ENCODE results near the gene CST1.
"Not testable (repeated sequence)": the region's sequence is repeated elsewhere in the genome, so short reads cannot be mapped to it uniquely, and the experiment has no call there.

Gene CST1

DNA sequence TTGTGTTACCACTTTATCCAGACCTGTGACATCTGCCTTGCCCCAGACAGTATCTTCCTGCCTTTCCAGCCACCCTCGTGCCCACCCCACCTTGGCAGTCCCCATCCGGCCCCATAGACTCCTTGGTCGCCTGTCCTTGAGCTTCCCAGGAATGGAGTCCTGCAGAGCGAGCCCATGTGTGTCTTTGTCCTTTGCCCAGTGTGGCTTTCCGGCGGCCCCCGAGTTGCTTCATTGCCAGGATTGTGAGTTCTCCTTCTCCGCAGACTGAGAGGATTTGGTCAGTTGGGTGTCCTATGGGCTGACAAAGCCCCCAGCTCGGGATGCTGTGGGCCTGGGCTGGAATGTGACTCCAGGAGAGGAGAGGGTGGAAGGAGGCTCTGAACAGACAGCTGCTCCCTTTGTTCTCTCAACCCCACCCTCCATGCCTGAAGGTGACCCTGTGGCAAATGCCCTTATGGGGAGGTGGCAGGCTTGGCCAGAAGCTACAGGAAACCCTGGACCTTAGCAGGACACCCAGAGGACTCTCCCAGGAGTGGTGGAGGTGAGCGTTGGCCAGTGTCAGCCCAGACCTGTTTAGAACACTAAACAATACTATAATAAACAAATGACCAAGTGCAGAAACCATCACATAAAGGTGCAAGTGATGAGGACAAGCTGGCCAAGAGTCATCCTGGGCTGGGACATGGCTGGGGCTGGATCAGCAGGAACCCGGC, 1.9 kb upstream of the CST1 start:
- H3K27me3 ChIP-seq (ENCODE audit: insufficient read depth, low read depth, severe bottlenecking), result no peaks in the 10 kb centered on the region
- DNase-seq, result no peak

DNA sequence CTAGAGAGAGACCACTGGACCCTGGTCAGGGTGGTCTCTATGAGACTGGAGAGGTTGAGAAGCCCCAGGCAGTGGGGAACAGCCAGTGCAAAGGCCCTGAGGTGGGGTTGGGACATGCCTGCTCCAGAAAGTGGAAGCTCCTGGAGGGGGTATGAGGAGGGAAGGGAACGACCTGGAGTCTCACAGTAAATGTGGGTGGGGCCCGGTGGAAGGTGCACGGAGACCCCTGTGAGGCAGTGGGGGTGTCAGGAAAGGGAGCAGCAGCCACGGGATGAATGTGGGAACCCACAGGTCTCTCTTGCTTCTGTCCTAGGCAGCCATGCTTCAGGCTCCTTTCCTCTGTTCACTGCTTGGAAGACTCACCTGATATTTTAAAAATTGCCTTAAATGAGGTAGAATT, 1.3 kb upstream of the CST1 start:
- H3K27me3 ChIP-seq (ENCODE audit: insufficient read depth, low read depth, severe bottlenecking), result no peaks in the 10 kb centered on the region
- TF ChIP-seq, protein P1, sequence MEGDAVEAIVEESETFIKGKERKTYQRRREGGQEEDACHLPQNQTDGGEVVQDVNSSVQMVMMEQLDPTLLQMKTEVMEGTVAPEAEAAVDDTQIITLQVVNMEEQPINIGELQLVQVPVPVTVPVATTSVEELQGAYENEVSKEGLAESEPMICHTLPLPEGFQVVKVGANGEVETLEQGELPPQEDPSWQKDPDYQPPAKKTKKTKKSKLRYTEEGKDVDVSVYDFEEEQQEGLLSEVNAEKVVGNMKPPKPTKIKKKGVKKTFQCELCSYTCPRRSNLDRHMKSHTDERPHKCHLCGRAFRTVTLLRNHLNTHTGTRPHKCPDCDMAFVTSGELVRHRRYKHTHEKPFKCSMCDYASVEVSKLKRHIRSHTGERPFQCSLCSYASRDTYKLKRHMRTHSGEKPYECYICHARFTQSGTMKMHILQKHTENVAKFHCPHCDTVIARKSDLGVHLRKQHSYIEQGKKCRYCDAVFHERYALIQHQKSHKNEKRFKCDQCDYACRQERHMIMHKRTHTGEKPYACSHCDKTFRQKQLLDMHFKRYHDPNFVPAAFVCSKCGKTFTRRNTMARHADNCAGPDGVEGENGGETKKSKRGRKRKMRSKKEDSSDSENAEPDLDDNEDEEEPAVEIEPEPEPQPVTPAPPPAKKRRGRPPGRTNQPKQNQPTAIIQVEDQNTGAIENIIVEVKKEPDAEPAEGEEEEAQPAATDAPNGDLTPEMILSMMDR (IDR thresholded peaks at IDR 0.05; ENCODE audit: low read depth, low read length), result no peak
- H3K36me3 ChIP-seq, result no peaks in the 10 kb centered on the region
- H3K9me3 ChIP-seq (ENCODE audit: severe bottlenecking), result no peaks in the 10 kb centered on the region
- H3K27ac ChIP-seq, result no peak overlapping the region
- DNase-seq, result no peak
- H3K4me3 ChIP-seq (ENCODE audit: low read depth, low read length), result no peak overlapping the region

More for the DNA sequence above, 1.9 kb upstream of the CST1 start:
- Histone ChIP-seq H3K4me3 (ENCODE audit: low read depth, low read length) (no peak overlapping the region), H3K9me3 (ENCODE audit: severe bottlenecking) (no peaks in the 10 kb centered on the region), H3K36me3 (no peaks in the 10 kb centered on the region), H3K27ac (no peak overlapping the region)
- TF ChIP-seq, protein P1 (IDR thresholded peaks at IDR 0.05; ENCODE audit: low read depth, low read length), result no peak

DNA sequence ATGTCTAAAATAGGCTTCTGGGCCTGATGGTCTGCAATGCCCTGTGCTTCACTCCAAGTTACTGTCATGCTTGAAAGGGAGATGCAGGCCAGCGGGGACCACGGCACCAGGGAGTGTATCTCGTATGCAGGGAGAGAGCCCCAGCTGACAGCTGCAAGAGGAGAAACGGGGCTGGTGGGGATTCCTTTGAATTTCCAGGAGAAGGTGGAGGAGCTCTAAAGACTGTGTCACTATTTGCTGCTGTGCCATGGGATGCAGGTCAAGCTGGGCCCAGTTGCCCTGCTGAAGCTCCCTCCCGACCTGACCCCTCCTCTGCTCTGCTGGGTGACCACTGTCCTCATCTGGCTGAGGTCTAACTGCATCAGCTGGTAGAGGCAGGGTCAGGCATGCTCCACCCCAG, 989 bp downstream of the CST1 start:
- TF ChIP-seq, protein P1 (IDR thresholded peaks at IDR 0.05; ENCODE audit: low read depth, low read length), result no peak
- H3K36me3 ChIP-seq, result no peaks in the 10 kb centered on the region
- no peak overlapping the region for H3K4me3 ChIP-seq (ENCODE audit: low read depth, low read length)
- no peak overlapping the region for H3K27ac ChIP-seq
- H3K27me3 ChIP-seq (ENCODE audit: insufficient read depth, low read depth, severe bottlenecking), result no peaks in the 10 kb centered on the region
- no peaks in the 10 kb centered on the region for H3K9me3 ChIP-seq (ENCODE audit: severe bottlenecking)
- DNase-seq, result no peak

DNA sequence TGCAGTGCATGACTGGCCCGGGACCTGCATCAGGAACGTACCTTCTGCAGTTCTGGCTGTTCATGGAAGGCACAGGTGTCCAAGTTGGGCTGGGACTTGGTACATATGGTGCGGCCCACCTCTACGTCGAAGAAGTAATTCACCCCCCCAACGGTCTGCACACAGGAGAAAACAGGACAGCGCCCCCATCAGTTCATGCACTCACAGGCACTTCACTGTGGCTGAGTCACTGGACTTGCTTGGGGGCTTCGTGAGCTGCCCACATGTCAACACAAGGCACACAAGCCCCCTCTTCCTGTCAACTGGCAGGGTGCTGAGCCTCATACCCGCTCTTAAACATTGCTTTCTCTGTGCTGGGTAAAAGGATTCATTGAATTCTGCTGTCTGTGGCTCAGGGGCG, 1.8 kb downstream of the CST1 start:
- H3K9me3 ChIP-seq (ENCODE audit: severe bottlenecking); H3K4me3 ChIP-seq (ENCODE audit: low read depth, low read length); H3K27me3 ChIP-seq (ENCODE audit: insufficient read depth, low read depth, severe bottlenecking); H3K36me3 ChIP-seq; H3K27ac ChIP-seq: not testable (repeated sequence)
- peak; percentile 38 for DNase-seq

DNA sequence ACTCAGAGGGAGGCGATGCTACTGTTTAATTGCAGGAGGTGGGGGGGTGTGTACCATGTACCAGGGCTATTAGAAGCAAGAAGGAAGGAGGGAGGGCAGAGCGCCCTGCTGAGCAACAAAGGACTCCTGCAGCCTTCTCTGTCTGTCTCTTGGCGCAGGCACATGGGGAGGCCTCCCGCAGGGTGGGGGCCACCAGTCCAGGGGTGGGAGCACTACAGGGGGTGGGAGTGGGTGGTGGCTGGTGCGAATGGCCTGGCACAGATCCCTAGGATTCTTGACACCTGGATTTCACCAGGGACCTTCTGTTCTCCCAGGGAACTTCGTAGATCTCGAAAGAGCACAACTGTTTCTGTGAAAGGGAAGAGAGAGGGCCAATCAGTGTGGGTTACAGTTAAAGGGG, 3.2 kb downstream of the CST1 start:
- not testable (repeated sequence) for H3K9me3 ChIP-seq (ENCODE audit: severe bottlenecking); H3K4me3 ChIP-seq (ENCODE audit: low read depth, low read length); H3K36me3 ChIP-seq; H3K27me3 ChIP-seq (ENCODE audit: insufficient read depth, low read depth, severe bottlenecking); H3K27ac ChIP-seq; DNase-seq

DNA sequence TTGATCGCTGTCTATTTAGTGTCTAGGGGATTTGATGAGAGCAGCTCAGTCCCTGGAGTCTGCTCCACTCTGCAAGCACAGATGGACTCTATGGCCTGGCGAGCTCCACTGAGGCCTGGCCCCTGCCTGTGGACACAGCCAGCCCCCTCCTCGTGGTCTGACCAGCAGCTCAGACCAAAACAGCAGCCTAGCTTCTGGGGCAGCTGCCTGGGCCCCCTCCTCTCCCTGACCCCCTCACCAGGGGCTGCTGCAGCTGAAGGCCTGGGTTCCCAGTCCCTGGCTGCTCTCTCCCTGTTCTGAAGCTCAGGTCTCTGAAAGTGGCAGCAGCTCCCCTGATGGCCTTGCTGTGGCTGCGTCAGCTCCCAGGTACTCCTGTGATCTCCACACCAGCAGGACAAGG, 3.6 kb downstream of the CST1 start:
- not testable (repeated sequence) for H3K36me3 ChIP-seq; H3K4me3 ChIP-seq (ENCODE audit: low read depth, low read length); DNase-seq; H3K27me3 ChIP-seq (ENCODE audit: insufficient read depth, low read depth, severe bottlenecking); H3K27ac ChIP-seq; H3K9me3 ChIP-seq (ENCODE audit: severe bottlenecking)

DNA sequence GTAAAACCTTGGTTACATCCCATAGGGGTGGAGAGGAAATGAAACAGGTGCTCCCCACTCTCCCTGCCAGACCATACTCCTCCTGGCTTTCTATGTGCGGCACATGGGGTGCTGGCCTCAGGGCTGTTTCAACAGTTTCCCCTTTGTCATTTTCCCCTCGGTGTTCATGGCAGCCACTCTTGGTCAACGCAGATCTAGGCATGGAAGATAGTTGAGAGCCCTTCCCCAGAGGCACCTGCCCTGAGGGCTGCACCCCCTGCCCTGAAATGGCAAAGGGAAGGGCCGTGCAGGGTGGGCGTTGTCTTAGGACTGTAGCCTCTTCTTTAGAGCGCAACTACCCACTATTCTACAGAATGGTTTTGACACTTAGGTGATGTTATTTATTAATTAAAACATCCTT, 4.4 kb downstream of the CST1 start:
- TF ChIP-seq, protein P1 (IDR thresholded peaks at IDR 0.05; ENCODE audit: low read depth, low read length), result no peak
- Histone ChIP-seq H3K27me3 (ENCODE audit: insufficient read depth, low read depth, severe bottlenecking) (no peaks in the 10 kb centered on the region), H3K9me3 (ENCODE audit: severe bottlenecking) (no peaks in the 10 kb centered on the region), H3K27ac (no peak overlapping the region), H3K4me3 (ENCODE audit: low read depth, low read length) (no peak overlapping the region), H3K36me3 (no peaks in the 10 kb centered on the region)
- no peak for DNase-seq

All from WERI-Rb-1 (cell line).